Neural progenitor cell (in vitro differentiated cells): ENCODE measurements around the gene OVOL2.

Experiments
- CTCF ChIP-seq: fragments of 200-600 bp; sonication (generic); IDR thresholded peaks from 2 replicates; pipeline ENCODE4 v1.5.1; 2017; ENCODE audit warnings: antibody characterized with exemption, mild to moderate bottlenecking
- EZH2 ChIP-seq: fragments of 200-600 bp; sonication (generic); IDR thresholded peaks from 2 replicates; pipeline ENCODE4 v1.6.1; 2017; ENCODE audit warnings: antibody characterized with exemption, mild to moderate bottlenecking, moderate library complexity
- EZH2phosphoT487 ChIP-seq: fragments of 200-600 bp; sonication (generic); IDR thresholded peaks from 2 replicates; pipeline ENCODE4 v1.6.1; 2017; ENCODE audit warnings: antibody characterized with exemption

GRCh38 chr20:18005170-18005989, 52.3 kb downstream of the OVOL2 start:
- no peak for TF ChIP-seq CTCF
- no peak for TF ChIP-seq EZH2
- TF ChIP-seq EZH2phosphoT487, result no peak
